ENCODE data around the gene AMBRA1.
A peak's percentile ranks its signal among the peaks of the same experiment; 100 is the strongest.

DNA sequence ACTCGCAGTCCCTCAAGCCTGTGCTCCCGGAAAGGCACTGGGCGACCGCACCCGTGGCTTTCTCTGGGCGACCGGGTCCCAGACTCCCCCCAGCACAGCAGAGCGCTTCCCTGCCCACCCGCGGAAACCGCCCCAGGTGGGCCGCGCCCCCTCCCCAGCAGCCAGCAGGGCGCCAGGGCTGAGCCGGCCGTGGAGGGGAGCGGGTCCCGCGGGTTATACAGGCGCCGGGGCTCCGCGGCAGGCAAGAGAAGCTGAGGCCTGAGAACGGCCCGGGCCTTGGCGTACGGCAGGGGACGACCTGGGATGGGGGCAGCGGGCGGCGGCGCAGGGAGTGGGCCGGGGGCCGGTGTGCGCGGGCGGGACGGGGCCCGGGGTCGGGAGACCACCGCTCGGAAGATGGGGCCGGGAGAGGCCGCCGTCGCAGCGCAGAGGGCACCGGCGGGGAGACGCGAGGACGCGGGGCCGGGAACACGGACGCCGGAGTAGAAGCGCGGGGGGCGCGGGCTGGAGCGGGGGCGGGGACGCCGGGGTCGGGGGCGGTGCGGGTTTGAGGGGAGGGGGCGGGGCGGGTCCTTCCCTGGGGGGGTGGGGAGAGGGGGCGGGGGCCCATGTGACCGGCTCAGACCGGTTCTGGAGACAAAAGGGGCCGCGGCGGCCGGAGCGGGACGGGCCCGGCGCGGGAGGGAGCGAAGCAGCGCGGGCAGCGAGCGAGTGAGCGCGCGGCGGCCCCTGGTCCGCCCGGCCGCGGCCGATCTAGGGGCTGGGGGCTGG is 212.6 kb downstream of the AMBRA1 start, which contains the start of gene MDK:
- TF ChIP-seq CTCF (IDR thresholded peaks at IDR 0.05; ENCODE audit: insufficient read depth, low read length) = no peak
- TF ChIP-seq POLR2AphosphoS5 (IDR thresholded peaks at IDR 0.05; ENCODE audit: low read depth) = peak; percentile 29
- no peak for TF ChIP-seq GABPA (IDR thresholded peaks at IDR 0.05; ENCODE audit: low read depth)
- TF ChIP-seq, protein P1, sequence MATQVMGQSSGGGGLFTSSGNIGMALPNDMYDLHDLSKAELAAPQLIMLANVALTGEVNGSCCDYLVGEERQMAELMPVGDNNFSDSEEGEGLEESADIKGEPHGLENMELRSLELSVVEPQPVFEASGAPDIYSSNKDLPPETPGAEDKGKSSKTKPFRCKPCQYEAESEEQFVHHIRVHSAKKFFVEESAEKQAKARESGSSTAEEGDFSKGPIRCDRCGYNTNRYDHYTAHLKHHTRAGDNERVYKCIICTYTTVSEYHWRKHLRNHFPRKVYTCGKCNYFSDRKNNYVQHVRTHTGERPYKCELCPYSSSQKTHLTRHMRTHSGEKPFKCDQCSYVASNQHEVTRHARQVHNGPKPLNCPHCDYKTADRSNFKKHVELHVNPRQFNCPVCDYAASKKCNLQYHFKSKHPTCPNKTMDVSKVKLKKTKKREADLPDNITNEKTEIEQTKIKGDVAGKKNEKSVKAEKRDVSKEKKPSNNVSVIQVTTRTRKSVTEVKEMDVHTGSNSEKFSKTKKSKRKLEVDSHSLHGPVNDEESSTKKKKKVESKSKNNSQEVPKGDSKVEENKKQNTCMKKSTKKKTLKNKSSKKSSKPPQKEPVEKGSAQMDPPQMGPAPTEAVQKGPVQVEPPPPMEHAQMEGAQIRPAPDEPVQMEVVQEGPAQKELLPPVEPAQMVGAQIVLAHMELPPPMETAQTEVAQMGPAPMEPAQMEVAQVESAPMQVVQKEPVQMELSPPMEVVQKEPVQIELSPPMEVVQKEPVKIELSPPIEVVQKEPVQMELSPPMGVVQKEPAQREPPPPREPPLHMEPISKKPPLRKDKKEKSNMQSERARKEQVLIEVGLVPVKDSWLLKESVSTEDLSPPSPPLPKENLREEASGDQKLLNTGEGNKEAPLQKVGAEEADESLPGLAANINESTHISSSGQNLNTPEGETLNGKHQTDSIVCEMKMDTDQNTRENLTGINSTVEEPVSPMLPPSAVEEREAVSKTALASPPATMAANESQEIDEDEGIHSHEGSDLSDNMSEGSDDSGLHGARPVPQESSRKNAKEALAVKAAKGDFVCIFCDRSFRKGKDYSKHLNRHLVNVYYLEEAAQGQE (IDR thresholded peaks at IDR 0.05; ENCODE audit: insufficient replicate concordance, low read depth) = no peak
- TF ChIP-seq SPI1 (IDR thresholded peaks at IDR 0.05; ENCODE audit: borderline replicate concordance, low read depth) = no peak
